Stimulated activated CD4-positive, alpha-beta T cell treated with anti-CD3 and anti-CD28 coated beads, TNF-alpha, amount 100 ng/mL, for 24 hours (primary cell): ENCODE data around the gene C1QL1.
A peak's percentile ranks its signal among the peaks of the same experiment; 100 is the strongest.

Experiments used
- DNase-seq, 3 experiments: peaks; one replicate each; pipeline ENCODE4 v3.0.0-alpha.2; 2020; ENCODE audit warnings: low read depth in 3 of 3

C1QL1 gene

DNA sequence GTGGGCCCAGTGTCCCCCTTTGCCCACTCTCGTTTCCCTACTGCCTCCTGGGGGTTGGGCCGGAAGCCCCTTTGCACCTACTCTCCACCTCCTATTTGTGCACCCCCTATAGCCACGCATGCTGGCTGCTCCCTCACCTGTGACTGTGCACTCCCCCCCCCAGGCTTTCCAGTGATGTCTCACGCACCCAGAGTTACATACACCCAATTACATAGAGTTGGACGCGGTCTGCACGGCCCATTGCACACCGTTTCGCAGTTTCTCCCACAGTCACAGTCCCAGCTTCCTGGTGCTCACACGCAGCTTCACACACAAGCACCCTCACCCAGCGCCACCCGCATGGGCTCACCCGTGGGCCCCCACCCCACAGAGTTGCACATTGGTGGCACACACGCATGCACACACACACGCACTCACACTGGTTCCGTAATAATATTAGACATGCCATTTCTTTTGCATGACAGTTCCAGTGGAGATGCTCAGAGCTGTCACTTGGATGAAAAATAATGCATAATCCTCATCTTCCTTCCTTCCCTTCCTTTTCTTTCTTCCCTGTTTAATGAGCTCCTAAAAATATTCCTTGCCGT is 21.5 kb upstream of the C1QL1 start:
- DNase-seq = no peak

- no peak for DNase-seq
Observed at GRCh38 chr17:44988044-44988942, 20.2 kb upstream of the C1QL1 start.

GRCh38 chr17:44983563-44983962 is 15.5 kb upstream of the C1QL1 start:
- DNase-seq = no peak

DNA sequence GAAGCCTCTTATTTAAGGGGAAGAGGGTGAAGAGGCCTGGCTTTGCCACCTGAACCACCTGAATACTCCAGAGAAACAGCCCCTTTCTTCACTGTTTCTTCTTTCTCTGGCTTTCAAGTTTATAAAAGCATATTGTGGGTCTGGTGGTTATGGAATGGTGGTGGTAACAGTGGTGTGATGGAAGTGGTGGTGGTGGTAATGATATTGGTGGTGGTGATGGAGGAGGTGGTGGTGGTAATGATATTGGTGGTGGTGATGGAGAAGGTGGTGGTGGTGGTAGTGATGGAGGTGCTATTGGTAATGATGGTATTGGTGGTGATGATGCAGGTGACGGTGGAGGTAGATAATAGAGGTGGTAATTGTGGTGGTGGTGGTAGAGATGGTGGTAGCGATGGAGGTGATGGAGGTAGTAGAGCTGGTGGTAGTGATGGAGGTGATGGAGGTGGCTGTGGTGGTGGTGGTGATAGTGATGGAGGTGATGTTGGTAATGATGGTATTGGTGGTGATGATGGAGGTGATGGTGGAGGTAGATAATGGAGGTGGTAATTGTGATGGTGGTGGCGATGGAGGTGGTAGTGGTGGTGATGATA is 14.1 kb upstream of the C1QL1 start:
- no peak for DNase-seq

- no peak for DNase-seq
Observed at GRCh38 chr17:44981221-44981968, 13.3 kb upstream of the C1QL1 start.

DNA sequence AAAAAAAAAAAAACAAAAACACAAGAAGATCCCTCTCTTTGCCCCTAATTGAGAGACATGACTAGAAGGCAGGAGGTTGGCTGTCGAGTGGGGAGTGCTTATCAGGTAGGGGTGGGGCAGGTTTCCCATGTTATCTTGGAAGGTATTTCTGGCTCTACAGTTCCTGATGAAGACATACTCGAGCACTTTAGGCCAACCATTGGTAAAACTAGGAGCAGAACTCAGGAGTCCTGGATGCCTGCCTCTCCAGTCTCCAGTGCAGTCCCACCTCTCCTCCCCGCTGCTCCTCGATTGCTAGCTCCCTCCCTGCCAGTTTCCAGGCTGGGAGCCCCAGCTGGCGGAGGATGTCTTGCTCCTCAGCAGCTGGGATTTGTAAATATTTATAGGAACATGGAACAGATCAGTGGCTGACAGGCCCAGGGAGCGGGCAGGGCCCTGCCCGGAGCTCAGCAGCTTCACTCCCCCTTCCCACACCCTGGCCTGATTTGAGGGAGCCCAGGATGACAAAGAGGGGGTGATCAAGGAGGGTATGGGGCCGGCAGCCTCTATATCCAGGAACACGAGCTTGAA is 11.4 kb upstream of the C1QL1 start:
- DNase-seq = no peak

DNA sequence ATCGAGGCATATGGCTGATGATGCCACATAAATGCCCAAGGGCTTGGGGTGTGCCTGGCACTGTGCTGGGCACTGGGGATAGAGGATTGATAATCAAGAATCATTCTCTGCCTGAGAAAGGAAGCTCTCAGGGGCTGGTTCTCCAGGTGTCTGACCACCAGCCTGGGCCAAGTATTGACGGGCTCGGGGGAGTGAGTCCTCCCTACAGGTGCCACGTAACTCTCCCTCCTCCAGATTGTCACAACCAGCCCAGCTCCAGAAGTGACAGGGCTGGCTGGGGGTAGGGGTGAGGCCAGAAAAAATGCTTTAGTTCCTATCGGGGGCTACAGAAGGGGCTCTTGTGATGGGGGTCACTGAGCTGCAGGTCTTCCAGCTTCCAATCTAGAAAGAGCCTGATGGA is 10.7 kb upstream of the C1QL1 start:
- no peak for DNase-seq

- no peak for DNase-seq
Observed at GRCh38 chr17:44977814-44978550, 9.9 kb upstream of the C1QL1 start.

DNA sequence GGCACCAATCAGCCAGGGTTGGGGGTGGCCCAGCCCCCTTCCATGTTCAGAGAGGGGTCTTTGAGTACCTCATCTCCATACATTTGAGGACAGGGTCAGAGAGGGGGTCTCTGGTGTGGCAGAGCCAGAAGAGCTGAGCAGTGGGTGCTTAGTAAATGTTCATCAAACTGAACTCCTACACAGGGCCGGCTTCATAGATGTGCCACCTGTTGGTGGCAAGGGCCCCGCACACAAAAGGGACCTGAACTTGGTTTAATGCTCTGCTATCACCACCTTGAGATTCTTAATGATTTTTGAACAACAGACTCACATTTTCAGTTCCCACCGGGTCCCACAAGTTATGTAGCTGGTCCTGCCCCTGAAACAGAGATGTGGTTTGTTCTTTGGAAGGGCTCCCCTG is 9.0 kb upstream of the C1QL1 start:
- no peak for DNase-seq

DNA sequence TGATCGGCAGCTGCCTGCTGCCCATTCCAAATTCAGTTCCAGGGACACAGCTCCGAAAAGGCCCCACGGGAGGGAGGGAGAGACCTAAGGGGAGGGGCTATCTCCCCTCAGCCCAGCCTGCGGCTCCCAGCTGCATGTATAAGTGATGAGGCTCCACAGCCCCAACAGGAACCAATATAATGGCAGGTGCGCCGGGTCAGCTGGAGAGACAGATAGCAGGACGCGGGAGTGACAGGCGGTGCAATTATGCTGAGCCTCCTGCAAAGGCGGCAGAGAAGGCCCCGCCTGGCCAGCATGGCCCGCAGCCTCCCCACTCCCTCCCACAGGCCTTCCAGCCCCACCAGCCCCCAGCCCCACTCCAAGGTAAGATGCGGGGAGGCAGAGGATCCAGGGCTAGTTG is 8.1 kb upstream of the C1QL1 start:
- DNase-seq = no peak

GRCh38 chr17:44972953-44973352 is 4.8 kb upstream of the C1QL1 start:
- no peak for DNase-seq

DNA sequence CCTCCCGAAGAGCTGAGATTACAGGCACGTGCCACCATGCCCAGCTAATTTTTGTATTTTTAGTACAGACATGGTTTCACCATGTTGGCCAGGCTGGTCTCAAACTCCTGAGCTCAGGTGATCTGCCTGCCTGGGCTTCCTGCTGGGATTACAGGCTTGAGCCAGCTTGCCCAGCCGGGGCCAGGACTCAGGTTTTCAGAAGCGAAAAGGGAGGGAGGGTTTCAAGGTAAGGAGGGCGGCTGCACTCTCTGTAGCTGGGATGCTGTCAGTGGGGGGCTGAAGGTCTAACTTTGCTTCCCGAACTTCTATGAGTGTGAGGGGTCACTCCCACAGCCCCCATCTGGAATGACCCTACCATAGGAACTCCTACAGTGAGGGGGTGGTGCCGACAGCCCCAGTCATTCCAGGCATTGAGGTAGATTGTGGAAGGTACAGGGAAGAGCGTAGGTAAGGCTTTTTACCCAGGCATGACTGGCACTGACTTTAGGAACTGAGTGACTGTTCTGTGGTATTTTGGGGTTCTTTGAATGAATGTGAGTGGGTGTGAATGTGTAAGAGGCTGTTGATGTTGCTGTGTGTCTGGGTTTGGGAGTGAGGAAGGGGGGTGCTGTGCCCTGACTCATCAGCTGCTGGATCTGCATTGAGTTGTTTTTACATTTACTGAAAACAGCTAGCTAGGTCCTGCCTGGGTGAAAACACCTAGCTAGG is 3.8 kb upstream of the C1QL1 start:
- DNase-seq = peak; percentile 28 to 68 (median 33)

DNA sequence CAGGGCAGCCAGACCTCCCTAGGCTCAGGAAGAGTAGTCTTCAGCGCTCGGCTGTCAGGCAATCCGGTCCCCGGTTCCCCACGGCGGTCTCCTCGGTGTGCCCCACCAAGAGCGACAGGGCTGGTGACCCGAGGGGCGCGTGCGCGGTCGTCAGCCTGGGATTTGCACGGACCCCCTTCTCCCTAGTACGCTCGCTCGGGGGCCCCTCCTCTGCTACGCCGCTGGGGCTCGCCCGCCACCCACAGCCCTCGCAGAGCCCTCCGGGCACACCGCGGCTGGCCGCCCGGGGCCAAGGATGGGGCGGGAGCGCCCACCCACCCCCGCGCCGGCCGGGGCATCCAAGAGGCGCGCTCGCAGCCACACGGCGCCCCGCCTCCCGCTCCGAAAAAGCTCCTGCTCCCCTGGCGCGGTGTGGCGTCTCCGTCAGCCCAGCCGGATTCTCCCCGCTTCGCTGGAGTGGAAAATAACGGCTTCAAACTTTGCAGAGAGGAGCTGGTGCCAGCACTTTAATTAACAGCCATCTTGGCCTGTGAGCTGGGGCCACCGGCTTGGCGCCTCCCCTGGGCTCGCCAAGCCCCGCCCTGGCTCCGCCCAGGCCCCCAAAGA is 2.1 kb upstream of the C1QL1 start:
- DNase-seq = peak in 1 of 3 experiments; percentile 36

DNA sequence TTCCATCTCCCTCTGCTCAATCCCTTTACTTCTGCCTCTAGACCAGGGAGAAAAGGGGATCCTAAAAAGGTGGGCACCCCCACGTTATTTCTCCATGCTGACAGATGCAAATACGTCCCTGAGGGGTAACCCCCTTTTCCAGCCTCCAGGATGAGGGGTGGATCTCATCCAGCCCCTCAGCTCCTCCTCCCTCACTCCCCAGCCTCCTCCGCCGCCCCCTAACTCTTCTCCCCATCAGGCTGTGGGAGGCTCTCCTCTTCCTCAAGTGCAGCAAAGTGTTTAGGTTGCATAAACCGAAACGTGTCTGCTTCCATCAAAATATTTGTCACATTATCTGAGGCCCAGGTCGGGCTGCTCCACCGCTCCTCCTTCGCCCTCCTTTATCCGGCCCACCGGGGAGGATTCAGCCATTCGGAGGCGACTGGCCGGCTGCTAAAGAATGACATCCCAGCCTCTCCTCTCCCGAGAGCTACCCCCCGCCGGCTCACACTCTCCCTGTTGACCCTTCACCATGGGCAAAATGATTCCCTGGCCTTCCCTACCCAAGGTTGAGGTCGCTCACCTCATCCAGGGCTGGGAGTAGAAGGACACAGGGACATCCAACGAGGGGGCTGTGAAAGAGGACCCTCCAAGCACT is 1.2 kb upstream of the C1QL1 start:
- no peak for DNase-seq

DNA sequence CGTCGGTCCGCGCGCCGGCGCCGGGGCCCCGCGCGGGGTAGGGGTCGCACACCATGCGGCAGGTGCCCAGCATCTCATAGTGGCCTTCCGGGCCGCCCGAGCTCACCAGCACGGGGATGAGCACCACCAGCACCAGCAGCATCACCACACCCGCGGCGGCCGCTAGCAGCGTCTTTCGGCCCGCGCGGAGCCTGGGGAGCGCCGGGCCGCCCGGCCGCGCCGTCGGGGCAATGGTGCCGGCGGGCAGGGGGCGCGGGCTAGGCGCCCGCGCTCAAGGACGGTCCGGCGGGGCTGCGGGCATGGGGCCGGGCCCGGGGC is 237 bp downstream of the C1QL1 start:
- DNase-seq = no peak

DNA sequence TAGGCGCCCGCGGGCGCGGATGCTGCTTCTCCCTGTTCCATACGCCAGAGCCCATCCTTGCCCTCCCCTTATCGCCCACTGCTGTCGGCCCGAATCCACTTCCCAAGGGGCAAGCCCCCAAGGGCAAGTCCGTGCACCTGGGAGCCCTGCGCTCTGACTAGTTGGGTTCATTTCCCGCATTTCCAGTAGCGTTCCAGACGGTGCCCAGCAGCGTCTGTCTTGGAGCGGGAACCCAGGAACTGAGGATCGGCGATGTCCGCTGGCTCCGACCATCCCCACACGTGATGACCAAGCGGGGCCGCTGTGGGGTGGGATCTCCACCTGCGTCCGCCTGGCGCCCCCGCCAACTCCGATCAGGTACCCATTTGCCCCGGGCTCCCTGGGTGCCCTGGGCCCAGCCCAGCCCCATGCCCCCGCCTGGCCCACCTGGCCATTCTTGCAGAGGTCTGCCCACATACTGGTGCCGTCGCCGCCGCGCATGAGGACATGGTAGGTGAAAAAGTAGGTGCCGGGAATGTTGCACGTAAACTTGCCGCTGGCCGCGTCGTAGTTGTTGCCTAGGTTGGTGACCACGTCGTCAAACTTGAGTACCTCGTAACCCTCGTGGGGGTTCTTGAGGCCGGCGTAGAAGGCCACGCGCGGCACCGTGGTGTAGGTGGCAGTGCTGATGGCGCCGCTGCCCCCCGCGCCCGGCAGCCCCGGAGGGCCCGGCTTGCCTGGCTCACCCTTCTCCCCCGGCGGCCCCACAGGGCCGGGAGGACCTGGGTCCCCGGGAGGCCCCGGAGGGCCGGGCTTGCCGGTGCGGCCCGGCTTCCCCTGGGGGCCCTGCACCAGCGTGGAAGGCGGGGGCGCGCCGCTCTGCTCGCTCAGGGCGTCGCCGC is 837 bp downstream of the C1QL1 start:
- DNase-seq = no peak

DNA sequence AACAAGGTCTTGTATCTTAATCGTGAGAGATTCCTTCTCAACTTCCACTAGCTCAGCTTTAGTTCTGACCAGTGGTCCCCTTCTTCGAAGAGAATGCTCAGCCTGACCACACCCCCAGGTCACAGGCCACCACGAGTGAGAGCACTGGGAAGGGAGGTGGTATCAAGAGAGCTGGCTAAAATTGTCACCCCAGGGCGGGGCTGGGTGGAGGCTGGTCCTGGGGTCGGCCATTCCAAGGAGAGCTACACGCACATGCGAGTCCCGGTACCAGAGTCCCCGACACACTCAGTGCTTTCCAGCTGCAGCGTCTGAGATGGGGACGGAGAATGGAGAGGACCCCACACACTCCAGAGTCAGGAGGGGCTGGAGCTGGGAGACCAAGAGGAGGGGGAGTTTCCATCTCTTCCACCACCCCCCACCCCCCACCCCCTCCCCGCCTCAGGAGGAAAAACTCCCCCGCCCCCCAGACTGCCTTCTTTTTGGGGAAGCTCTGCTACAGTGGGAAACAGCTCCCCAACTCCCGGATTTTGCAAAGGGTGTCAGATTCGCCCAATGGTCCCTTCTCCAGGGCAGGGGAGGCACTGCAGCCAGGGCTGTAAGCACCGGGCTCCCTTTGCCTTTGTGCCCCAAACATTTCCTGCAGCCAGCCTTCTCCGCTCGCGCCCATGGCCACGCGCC is 1.6 kb downstream of the C1QL1 start:
- DNase-seq = no peak

- no peak for DNase-seq
Observed at GRCh38 chr17:44965481-44966234, 2.4 kb downstream of the C1QL1 start.
